NCI-H2196 treated with DMSO at 0.1 percent for 48 hours (cell line): ENCODE results near the gene OSMR.

Experiments used
- DNase-seq: peaks from one replicate; lab custom pipeline; 2025; ENCODE audit not compliant: unreplicated experiment; lab: John Stamatoyannopoulos, UW

Gene OSMR

DNA sequence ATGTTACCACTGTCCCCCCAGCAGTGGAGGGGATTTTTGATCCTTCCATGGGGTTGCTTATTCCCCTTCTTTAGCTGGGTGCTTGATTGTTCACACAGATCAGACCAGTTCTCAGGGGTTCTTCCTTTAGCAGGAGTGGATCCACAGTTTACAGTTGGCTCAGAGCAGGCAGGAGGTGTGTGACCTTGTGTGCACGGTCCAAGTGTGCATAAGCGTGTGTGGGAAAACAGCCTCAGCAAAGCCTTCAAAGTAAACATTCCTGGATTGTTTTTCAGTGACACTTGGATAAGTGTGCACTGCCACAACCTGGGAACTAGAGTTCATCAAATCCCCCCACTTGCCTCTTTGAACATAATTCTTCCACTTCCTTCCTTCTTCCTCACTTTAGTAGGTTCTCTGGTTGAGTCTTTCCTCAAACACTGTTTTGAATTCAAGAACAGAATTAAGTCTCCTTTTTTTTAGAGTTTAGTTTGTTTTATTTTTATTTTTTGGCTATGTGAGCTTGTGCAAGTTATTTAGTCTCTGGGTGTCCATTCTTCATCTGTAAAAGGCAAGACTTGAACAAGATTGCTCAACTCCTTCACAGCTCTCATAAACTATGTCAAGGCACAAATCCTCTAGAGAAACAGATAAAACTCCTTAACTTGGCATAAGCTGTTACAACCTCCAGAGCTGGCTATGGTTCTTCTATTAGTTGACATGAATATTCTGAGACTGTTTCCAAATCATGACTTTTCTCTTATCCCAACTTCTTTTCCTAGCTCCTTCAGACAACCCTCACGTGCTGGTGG, 78.0 kb downstream of the OSMR start:
- no peak for DNase-seq

DNA sequence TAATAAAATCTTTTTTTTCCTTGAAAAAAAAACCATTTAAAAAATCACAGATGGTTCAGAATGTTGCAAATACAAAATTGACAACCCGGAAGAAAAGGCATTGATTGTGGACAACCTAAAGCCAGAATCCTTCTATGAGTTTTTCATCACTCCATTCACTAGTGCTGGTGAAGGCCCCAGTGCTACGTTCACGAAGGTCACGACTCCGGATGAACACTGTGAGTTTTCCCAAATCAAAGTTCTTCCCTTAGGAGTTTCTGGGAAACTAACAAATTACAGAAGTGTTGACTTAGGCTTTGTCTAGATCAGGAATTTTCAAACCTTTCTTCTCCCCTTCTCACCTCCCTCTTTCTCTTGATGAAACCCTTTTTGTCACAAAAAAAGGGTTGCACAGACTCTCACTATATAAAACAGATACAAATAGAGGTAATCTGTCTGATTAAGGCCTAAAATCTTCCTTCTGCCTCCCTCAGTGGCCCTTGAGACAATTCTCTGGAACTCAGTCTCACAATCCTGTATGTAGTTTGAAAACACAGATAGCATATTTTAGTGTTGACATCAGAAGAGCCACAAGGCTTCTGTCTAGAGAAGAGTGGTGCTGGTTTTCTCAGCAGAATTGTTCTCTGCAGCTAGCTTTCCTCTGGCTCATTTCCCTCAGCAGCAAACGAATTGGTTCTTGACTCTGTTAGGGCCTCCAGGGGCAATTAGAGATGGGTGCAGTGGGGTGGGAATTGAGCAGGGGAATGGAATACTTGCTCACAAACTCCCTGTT, 79.5 kb downstream of the OSMR start:
- no peak for DNase-seq

DNA sequence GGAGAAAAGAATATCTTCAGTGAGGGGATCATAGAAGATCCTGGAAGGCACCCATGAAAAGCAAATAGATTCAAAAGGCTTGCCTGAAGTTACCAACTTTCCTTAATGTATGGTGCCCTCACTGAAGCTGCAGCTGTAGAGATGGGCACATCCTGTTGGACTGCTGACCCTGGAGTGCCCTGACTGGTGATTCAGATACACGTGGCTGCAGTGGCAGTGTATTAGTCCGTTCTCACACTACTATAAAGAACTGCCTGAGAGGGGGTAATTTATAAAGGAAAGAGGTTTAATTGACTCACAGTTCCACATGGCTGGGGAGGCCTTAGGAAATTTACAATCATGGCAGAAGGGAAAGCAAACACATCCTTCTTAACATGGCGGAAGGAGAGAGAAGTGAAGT, 80.3 kb downstream of the OSMR start:
- no peak for DNase-seq

DNA sequence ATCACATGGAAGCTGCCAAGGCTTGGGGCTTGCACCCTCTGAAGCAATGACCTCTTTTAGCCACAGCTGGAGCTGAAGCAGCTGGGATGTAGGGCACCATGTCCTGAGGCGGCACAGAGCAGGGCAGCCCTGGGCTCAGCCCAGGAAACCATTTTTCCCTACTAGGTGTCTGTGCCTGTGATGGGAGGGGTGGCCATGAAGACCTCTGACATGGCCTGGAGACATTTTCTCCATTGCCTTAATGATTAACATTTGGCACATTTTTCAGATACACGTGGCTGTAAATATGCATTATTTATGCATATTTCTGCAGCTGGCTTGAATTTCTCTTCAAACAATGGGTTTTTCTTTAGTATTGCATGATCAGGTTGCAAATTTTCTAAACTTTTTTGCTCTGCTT, 81.7 kb downstream of the OSMR start:
- DNase-seq, result no peak

DNA sequence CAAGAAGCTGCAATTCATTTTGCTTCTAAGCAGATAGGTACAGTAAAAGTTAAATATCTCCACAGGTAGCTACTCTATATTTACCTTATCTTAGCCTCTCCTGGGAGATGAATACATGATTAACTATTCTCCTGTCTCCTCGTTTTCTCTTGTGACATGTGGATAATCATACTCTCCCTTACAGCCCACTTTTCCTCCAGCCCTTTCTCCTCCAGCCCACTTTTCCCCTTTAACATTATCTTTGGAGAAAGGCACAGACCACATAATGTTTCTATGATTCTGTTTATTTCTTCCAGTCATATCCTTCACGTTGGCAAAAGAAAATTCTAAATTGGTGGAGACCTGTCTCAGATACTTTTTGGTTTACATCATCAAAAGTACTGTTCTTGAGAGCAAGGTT, 84.0 kb downstream of the OSMR start:
- no peak for DNase-seq

DNA sequence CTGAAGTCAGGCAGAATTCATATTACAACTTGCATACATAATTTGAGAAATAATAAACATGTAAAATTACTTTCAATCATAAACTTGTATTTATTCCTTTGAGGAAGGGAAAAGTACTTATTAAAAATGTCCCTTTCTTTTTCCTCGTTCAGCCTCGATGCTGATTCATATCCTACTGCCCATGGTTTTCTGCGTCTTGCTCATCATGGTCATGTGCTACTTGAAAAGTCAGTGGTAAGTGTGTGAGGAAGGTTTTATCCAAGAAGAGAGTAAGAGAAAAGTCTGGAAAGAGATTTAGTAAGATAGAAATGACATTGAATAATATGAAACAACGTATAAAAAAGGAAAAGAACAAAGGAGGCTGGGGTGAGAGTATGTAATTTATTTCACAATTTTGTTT, 85.9 kb downstream of the OSMR start:
- DNase-seq, result no peak

DNA sequence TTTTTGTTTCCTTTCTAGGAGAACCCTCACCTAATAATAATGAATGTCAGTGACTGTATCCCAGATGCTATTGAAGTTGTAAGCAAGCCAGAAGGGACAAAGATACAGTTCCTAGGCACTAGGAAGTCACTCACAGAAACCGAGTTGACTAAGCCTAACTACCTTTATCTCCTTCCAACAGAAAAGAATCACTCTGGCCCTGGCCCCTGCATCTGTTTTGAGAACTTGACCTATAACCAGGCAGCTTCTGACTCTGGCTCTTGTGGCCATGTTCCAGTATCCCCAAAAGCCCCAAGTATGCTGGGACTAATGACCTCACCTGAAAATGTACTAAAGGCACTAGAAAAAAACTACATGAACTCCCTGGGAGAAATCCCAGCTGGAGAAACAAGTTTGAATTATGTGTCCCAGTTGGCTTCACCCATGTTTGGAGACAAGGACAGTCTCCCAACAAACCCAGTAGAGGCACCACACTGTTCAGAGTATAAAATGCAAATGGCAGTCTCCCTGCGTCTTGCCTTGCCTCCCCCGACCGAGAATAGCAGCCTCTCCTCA, 87.1 kb downstream of the OSMR start:
- no peak for DNase-seq

DNA sequence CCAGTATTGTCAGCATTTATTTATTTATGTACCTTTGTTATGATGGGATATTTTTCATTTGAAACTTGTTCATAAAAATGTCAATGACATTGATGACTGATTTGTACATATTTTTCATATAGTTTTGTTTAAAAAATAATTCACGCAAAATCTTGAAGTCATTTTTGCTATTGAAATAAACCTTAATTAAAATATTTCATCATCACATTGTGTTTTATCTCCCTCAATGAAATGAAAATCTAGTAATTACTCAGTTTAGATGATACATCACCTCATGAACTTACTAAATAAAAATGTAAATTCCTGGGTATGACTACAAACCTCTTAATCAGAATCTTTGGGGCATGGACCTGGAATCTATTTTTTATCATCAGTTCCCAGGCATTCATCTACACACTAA, 89.6 kb downstream of the OSMR start:
- no peak for DNase-seq

DNA sequence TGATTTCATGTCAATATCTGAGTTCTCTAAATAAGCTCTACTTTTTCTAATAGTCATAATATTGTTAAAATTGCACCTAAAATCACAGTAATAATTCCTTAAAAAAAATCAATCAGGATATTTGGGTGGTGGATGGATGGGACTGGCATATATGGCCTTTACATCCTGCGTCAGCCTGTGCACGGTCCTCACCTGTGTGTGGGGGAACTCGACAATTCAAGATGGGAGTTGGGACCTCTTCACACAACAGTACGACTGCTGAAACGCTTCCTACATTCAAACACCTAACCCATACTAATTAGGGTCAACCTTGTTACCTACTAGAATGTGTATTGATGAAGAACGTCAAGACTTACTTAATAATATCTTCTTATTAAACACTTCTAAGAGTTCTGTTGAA, 90.5 kb downstream of the OSMR start:
- DNase-seq, result no peak

DNA sequence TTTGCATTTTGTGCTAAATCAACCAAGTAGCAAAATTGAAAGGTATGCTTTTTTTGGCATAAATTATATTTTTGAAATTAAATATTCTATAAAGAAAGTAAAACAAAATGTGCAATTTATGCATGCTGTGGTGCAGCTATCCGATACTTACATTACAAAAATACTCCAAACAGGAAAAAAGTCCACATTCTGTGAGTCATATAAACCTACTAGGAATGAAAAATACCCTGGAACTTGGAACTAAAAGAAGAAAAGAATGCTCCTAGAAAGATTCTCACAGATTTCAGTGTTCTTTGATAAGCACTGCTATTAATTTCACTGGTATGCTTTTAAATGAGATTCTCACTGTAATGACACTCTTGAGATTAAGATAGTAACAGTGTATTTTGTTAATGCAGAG, 92.6 kb downstream of the OSMR start:
- no peak for DNase-seq

DNA sequence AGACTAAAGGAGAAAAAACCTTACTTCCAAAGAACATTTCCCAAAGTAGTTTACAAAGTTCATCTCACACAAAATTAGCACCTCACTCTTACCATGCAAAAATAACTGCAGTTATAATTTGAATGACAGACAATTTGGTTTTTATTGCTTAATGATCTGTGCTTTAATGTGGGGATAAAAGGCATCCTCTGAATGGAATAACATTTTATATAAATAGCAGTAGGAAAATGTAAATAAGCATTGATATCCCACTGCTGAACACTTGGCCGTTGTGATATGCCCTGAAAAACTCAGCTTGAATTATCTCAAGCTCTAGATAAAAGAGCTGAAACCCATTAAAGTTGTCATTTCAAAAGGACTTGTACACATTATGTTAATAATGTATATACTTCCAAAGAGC, 93.2 kb downstream of the OSMR start:
- DNase-seq, result no peak

DNA sequence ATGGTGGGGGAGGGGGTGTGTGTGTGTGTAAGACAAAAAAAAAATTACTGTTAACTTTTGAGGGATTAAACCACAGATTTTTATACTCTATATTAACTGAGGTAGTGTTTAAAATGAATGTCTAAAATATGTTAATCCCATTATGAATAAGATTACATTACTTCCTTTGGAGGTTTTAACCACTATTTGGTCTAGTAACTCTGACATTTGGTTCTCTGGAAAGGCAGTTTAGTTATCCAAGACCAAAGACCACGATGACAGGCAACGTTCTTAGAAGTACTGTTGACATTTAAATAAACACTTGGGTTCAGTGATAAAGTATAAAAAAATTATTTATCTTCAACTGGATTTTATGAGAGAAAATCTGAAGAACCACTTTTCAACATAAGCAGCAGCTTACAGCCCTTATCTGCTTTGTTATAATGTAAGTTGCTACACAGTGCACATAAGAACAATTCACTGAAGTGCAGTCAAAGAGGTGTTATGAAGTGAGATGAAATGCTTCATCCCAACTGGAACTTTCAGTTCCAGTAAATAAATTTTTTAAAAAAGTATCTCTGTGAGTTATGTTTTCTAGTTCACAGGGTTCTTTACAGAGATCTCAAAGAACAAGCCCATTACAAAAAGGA, 94.5 kb downstream of the OSMR start:
- DNase-seq, result no peak

DNA sequence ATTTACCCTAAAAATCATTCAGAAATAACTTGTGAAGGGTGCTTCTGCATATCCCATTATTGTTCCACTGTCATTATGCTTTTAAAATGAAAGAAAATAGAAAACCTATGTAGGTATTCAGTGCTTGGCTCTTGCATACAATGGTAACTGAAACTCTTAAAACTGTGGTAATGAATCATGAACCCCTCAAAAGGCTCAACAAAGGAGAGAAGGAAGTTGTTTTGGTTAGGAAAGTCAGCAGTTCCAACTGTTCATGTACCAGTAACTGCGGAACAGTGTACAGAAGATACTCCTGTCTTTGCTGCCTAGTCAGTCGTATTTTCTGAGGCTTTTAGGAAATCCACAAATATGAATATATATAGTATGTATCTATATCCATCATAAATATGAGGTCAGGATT, 96.1 kb downstream of the OSMR start:
- no peak for DNase-seq

DNA sequence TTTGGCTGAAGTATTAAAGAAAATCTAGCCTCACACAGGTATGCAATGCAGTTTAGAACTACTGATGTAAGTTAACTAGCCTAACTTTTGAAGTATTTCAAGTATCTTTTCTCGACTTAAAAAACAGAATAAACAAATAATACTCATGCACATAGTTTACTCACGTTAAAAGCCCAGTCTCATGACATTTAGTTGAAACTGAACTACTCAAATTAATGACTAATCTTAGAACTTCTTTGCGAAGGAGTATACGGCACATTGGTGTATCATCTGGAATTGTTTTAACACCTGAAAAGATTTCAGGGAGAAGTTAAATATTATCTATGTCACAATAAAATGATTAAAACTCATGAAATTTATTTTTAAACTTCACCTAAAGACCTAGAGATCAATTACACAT, 98.5 kb downstream of the OSMR start:
- DNase-seq, result no peak

DNA sequence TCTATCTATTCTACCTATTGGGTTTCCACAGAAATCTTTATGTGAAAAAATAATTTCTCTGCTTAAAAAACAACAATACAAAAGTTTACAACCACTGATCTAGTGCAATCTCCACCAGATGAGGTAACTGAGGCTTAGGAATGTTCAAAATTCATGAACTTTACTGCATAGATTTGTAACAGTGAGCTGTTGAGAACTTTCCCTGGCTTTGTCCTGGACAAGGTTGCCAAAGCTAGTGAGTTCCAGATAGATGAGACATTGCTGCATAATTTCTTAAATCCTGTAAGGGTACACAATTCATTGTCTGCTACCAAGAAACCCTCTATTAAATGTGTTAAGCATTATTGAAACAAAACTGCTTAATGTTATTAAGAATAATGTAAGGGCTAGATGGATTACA, 102.7 kb downstream of the OSMR start:
- no peak for DNase-seq

DNA sequence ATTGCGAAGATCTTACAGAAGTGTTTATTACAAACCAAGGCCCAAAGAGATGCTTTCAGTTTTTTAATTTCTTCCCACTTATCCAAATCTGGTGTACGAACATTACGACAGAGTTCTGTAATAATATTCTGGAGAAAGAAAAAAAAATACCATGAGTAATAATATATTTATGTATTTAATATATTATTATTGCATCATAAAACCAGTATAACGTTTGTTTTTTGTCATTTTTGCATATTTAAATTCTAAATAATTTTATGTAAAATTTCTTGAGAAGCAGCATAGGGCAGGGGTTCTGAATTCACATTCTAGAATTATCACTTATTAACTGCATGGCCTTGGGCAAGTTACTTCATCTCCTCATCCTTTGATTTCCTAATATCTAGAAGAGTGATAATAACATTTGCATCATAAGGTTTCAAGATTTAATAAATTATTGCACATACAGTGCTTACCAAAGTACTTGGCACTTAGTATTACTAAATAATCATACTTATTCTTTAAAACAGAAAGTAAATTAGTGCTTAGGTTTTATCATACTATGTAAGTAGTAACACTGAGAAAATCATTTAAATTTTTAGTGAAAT, 107.7 kb downstream of the OSMR start:
- DNase-seq, result no peak

DNA sequence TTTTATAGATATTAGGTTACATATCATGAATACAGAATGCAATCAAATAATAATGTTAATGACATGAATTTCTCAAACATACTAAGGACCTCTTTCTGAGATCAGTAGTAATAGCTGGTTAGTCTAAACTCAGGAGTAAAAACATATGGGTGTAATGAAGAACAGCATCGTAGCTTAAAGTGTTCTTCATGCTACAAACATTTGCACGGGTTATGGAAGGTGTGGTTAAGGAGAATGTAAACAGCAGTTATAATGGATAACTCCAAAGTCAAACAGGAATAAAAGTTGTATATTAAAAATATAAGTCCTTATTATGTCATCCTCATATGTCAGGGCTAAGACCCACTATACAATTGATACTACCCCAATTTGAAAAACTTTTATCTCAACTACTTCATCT, 115.9 kb downstream of the OSMR start:
- DNase-seq, result no peak

DNA sequence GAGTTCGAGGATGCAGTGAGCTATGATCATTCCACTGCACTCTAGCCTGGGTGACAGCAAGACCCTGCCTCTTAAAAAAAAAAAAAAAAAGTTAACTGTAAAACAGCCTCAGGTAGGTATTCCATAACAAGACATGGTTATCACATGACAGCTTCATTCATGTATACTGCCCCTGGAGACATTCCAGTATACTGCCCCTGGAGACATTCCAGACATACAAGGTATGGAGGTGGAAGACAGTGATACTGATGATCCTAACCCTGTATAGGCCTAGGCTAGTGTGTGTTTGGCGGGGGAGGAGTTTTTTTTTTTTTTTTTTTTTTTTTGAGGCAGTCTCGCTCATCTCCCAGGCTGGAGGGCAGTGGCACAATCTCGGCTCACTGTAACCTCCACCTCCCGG, 122.9 kb downstream of the OSMR start:
- no peak for DNase-seq

DNA sequence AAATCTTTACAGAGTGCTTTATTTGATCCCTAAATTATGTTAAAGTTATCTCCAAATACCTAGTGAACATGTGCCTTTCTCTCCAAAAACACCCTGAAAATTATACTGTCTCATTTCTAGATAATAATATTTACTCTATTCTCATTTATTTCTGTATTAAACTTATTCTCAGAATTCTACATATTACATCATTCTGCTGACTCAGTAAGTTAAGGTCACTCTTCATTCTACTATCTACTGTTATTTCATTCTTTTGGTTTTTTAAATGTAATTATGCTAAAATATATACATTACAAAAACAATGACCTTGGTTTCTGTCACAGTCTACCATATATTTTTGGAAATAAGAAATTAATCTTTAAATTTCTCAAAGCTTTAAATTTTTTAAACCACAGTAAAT, 132.2 kb downstream of the OSMR start:
- DNase-seq, result no peak

DNA sequence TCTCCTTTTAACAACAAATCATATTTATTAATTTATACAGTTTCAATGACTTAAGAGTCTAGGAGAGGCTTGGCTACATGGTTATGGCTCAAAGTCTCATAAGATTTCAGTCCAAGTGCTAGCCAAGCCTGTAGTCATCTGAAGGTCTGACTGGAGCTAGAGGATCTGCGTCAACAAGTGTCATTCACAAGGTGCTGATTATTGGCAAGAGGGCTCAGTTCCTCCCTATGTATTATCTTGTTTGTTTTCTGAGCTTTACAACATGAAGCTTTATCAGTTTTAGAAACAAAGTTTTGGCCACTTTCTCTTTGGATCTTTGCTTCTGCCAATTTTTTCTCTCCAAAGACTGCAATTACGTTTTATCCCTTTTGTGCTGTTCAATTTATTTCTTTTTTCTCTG, 133.7 kb downstream of the OSMR start:
- no peak for DNase-seq
